GM12878 (cell line): ENCODE measurements around the gene SMARCA4. TPM values are rescaled to one million over a fixed set of nuclear protein-coding genes. Genes with fewer than 3 reads are reported as not detected.

Source experiments
- ATAC-seq: fragments of 200-7000 bp; cut with Tn5 transposase; 3 replicates; pipeline ENCODE4 v1.9.1; 2020; ENCODE audit warnings: mild to moderate bottlenecking, moderate library complexity
- BruUV-seq: library from RNA; stranded (reverse); fragments of 400-500 nt; replicated peaks from 2 replicates; lab custom pipeline; 2021; lab: Mats Ljungman, UMichigan
- CTCF ChIA-PET: fragments of 300-600 bp; sonication (Branson Sonifier 250); formaldehyde crosslinking; extraction: SDS; loops from one replicate; lab custom pipeline; 2021; ENCODE audit warnings: inconsistent platforms; lab: Yijun Ruan, JAX
- POLR2A ChIA-PET: fragments of 350-600 bp; formaldehyde crosslinking; extraction: SDS; loops from one replicate; lab custom pipeline; 2021; ENCODE audit warnings: inconsistent platforms; lab: Charles Lee
- RAD21 ChIA-PET: fragments of 300-600 bp; sonication (Branson Sonifier 250); formaldehyde crosslinking; loops from one replicate; lab custom pipeline; 2023; ENCODE audit warnings: antibody characterized with exemption; ENCODE audit not compliant: unreplicated experiment; lab: Charles Lee
- SMC1A ChIA-PET: fragments of 300-600 bp; sonication (Branson Sonifier 250); formaldehyde crosslinking; loops from one replicate; lab custom pipeline; 2023; ENCODE audit not compliant: unreplicated experiment, uncharacterized antibody; lab: Charles Lee
- DNase-seq: peaks from one replicate; pipeline ENCODE4 v3.0.0-alpha.2; 2011; ENCODE audit warnings: low read depth, low spot score
- FAIRE-seq: peaks from 3 replicates; lab custom pipeline; 2011; peaks lifted over from hg19 to GRCh38; lab: Jason Lieb, UNC
- H2AFZ ChIP-seq: 2 replicates; pipeline ENCODE4 v1.6.0; 2011; ENCODE audit warnings: low read depth, low read length, control low read depth; ENCODE audit not compliant: control insufficient read depth
- H3K27ac ChIP-seq: 2 replicates; pipeline ENCODE4 v1.5.1; 2011; ENCODE audit warnings: control low read depth; ENCODE audit not compliant: control insufficient read depth, insufficient read depth
- H3K27me3 ChIP-seq, 2 experiments: replicated peaks in 1 of 2; 2 replicates each; pipeline versions ENCODE4 v1.6.0 to v1.6.1; 2011; ENCODE audit warnings: low read length in 1 of 2; ENCODE audit not compliant: control insufficient read depth in 2 of 2, insufficient read depth in 2 of 2
- H3K36me3 ChIP-seq, 2 experiments: 2 replicates each; pipeline ENCODE4 v1.5.1; 2011; ENCODE audit warnings: low read length in 1 of 2; ENCODE audit not compliant: control insufficient read depth in 2 of 2, insufficient read depth in 2 of 2
- H3K4me1 ChIP-seq: 2 replicates; pipeline ENCODE4 v1.6.1; 2011; ENCODE audit warnings: mild to moderate bottlenecking, low read length, moderate library complexity, mixed read lengths; ENCODE audit not compliant: control insufficient read depth, insufficient read depth
- H3K4me2 ChIP-seq: 2 replicates; pipeline ENCODE4 v1.6.0; 2011; ENCODE audit warnings: control low read depth; ENCODE audit not compliant: control insufficient read depth, insufficient read depth
- H3K4me3 ChIP-seq: fragments of 200-600 bp; sonication (generic); 2 replicates; pipeline ENCODE4 v1.5.1; 2016
- H3K79me2 ChIP-seq: 2 replicates; pipeline ENCODE4 v1.6.0; 2011; ENCODE audit warnings: low read length; ENCODE audit not compliant: control insufficient read depth, insufficient read depth
- H3K9ac ChIP-seq: 2 replicates; pipeline ENCODE4 v1.8.0; 2011; ENCODE audit warnings: low read length, control low read depth, mixed read lengths; ENCODE audit not compliant: control insufficient read depth, insufficient read depth
- H3K9me3 ChIP-seq: replicated peaks from 3 replicates; pipeline ENCODE4 v1.5.1; 2011; ENCODE audit warnings: mild to moderate bottlenecking, low read length; ENCODE audit not compliant: control insufficient read depth, insufficient read depth
- H4K20me1 ChIP-seq: 2 replicates; pipeline ENCODE4 v1.6.0; 2011; ENCODE audit not compliant: control insufficient read depth, insufficient read depth
- IKZF2 ChIP-seq, 2 experiments: fragments of 450-650 bp; IDR thresholded peaks; 2 replicates each; pipeline ENCODE4 v1.6.1; 2017; ENCODE audit warnings: mild to moderate bottlenecking in 2 of 2, moderate library complexity in 2 of 2
- KLF5 ChIP-seq: fragments of 450-650 bp; IDR thresholded peaks from 2 replicates; pipeline ENCODE4 v1.6.1; 2014; ENCODE audit warnings: mild to moderate bottlenecking; ENCODE audit not compliant: partially characterized antibody
- MXI1 ChIP-seq: fragments of 150-350 bp; IDR thresholded peaks from 2 replicates; pipeline ENCODE4 v1.6.1; 2011; ENCODE audit warnings: low read depth, mild to moderate bottlenecking, inconsistent platforms, low read length, improper control_type of control experiment
- MYB ChIP-seq: fragments of 150-350 bp; IDR thresholded peaks from 2 replicates; pipeline ENCODE4 v1.6.1; 2014; ENCODE audit warnings: mild to moderate bottlenecking, low read depth, low read length, borderline replicate concordance
- SIX5 ChIP-seq: IDR thresholded peaks from 2 replicates; pipeline ENCODE4 v1.6.1; 2011; ENCODE audit warnings: mild to moderate bottlenecking, low read depth, low read length, moderate library complexity; ENCODE audit not compliant: severe bottlenecking
- ZNF207 ChIP-seq: fragments of 450-650 bp; IDR thresholded peaks from 2 replicates; pipeline ENCODE4 v1.6.1; 2014; ENCODE audit warnings: antibody characterized with exemption, mild to moderate bottlenecking, borderline replicate concordance
- WGBS: methylation state at CpG from one replicate; pipeline ENCODE4 v1.1.6; 2016; ENCODE audit warnings: low lambda C conversion rate; ENCODE audit not compliant: insufficient replicate concordance, insufficient coverage; ENCODE audit errors: missing lambda C conversion rate; 5-methylcytosine and 5-hydroxymethylcytosine counted together
- in situ Hi-C: fragments of 300-500 bp; cut with MboI; formaldehyde crosslinking; loops from 9 replicates; pipeline ENCODE4 v1.14.3; 2018; ENCODE audit warnings: mixed read lengths
- intact Hi-C: fragments of 100-400 bp; cut with micrococcal nuclease; formaldehyde crosslinking; loops from one replicate; pipeline ENCODE4 v1.14.2; 2022; ENCODE audit not compliant: unreplicated experiment
- polyA plus RNA-seq, 11 experiments: library from polyadenylated mRNA; depleted of rRNA in 4 of 11; unstranded in 6 of 11; stranded (reverse) in 5 of 11; fragments of >200 nt; fragmentation: Nextera tagmentation in 4 of 11; fragmentation: Illumina TruSeq in 1 of 11; extraction: Ambion mirVana in 4 of 11; extraction: Trizol in 1 of 11; gene quantifications; 1 replicate in 1 of 11; 2 replicates in 10 of 11; pipeline versions ENCODE4 v1.2.1 to v1.2.3, GENCODE V29; 2011 to 2016; ENCODE audit warnings: inconsistent platforms in 2 of 11, missing spikeins in 2 of 11, low read depth in 1 of 11
- total RNA-seq, 4 experiments: library from RNA; depleted of rRNA in 3 of 4; stranded (reverse); fragments of >200 nt in 3 of 4; fragmentation: Illumina TruSeq in 1 of 4; extraction: Trizol in 1 of 4; gene quantifications; 2 replicates each; pipeline versions ENCODE4 v1.2.1 to v1.2.3, GENCODE V29; 2013 to 2021
- TF ChIP-seq, protein P1 (sequence below): IDR thresholded peaks from 2 replicates; pipeline ENCODE4 v1.6.1; 2011; ENCODE audit warnings: low read depth, mild to moderate bottlenecking, low read length, moderate library complexity, borderline replicate concordance; ENCODE audit errors: extremely low read depth

The SMARCA4 gene
- total and polyA plus RNA-seq, 10 of the 15 experiments (the other 5 are each of a cell fraction or from before 2014, with no cell fraction given), result 22.4 to 175 (median 57.4) TPM

DNA sequence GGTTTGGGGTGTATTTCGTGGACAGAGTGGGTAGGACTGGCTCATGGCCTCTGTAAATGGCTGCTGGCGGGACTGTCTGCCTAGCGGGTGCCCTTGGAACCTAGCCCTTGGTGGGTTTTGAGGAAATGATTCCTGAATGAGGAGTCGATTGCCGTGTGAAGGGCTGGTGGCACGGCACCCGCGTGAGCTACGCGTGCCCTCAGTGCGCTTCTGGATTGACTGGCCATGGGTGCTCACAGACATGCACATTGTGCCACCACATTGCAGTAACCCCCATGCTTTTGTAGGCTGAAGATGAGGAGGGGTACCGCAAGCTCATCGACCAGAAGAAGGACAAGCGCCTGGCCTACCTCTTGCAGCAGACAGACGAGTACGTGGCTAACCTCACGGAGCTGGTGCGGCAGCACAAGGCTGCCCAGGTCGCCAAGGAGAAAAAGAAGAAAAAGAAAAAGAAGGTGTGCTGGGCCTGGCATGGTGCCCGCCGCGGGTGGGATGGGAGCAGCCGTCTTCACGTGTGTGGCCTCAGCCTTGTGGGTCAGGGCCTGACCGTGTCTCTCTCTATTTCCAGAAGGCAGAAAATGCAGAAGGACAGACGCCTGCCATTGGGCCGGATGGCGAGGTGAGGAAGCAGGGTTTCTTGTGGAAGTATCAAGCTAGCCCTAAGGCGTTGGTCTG lies 35.2 kb downstream of the SMARCA4 start:
- Histone ChIP-seq H3K9me3 (no peaks in the 10 kb centered on the region), H3K4me3 (no peak overlapping the region), H3K27ac (no peak overlapping the region), H3K27me3 (no peaks in the 10 kb centered on the region), H3K36me3 (peaks cover 25 to 28% of the 10 kb centered on the region in 2 experiments; a peak in 3 of 4 replicates), H4K20me1 (no peaks in the 10 kb centered on the region), H2AFZ (no peak overlapping the region), H3K4me1 (no peaks in the 10 kb centered on the region), H3K79me2 (no peaks in the 10 kb centered on the region), H3K4me2 (no peak overlapping the region), H3K9ac (no peak overlapping the region)
- 93% methylated on average over 29 of the region's 29 CpGs for WGBS
- intact Hi-C loops (no loop called here), in situ Hi-C loops (no loop called here)
- no peak for TF ChIP-seq MXI1
- TF ChIP-seq KLF5, result no peak
- TF ChIP-seq, protein P1, sequence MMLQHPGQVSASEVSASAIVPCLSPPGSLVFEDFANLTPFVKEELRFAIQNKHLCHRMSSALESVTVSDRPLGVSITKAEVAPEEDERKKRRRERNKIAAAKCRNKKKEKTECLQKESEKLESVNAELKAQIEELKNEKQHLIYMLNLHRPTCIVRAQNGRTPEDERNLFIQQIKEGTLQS, result no peak
- no peak for TF ChIP-seq ZNF207
- no peak for TF ChIP-seq SIX5
- TF ChIP-seq IKZF2 (IDR thresholded peaks at IDR 0.05), result no peak
- TF ChIP-seq MYB, result no peak
- ChIA-PET SMC1A (interaction anchor here (1.1 kb wide), 1 partner anchor 54 kb away, joined by 3 read pairs; no protein-coding TSS in a partner anchor), POLR2A (interaction anchor here (0.8 kb wide), 1 partner anchor 59 kb away, joined by 5 read pairs; no protein-coding TSS in a partner anchor), RAD21 (no interaction called here), CTCF (no interaction called here)
- FAIRE-seq (no peak), ATAC-seq (no peak), DNase-seq (no peak)
- BruUV-seq, result no TSS peak
